SK-N-SH (cell line): ENCODE results near the gene C17orf113. TPM values are rescaled to one million over a fixed set of nuclear protein-coding genes. Genes with fewer than 3 reads are reported as not detected.

Source experiments
- CTCF ChIA-PET: fragments of 300-600, 350-600 bp; formaldehyde crosslinking; extraction: SDS; loops from one replicate; lab custom pipeline; 2021; lab: Yijun Ruan, JAX
- POLR2A ChIA-PET: fragments of 350-600 bp; sonication (Branson Sonifier 250); formaldehyde crosslinking; extraction: SDS; loops from one replicate; lab custom pipeline; 2020; ENCODE audit warnings: antibody characterized with exemption, inconsistent platforms; lab: Yijun Ruan, JAX
- DNase-seq: peaks from one replicate; pipeline ENCODE4 v3.0.0; 2012
- H2AFZ ChIP-seq: fragments of 200-600 bp; sonication (generic); 2 replicates; pipeline ENCODE4 v1.8.1; 2016; ENCODE audit warnings: antibody characterized with exemption, mild to moderate bottlenecking, low read depth
- H3F3A ChIP-seq: fragments of 200-600 bp; sonication (generic); replicated peaks from 2 replicates; pipeline ENCODE3; 2016; ENCODE audit warnings: antibody characterized with exemption, mild to moderate bottlenecking; ENCODE audit not compliant: insufficient read depth
- H3K27ac ChIP-seq, 2 experiments: fragments of 200-500 bp in 1 of 2; fragments of 200-600 bp in 1 of 2; sonication (Bioruptor generic) in 1 of 2; sonication (generic), shearing (Covaris generic) in 1 of 2; 2 replicates each; pipeline versions ENCODE4 v1.5.1 to v1.6.1; 2014 to 2016; ENCODE audit warnings: low read depth in 2 of 2, inconsistent platforms in 1 of 2, low read length in 1 of 2, mild to moderate bottlenecking in 1 of 2, mixed read lengths in 1 of 2
- H3K27me3 ChIP-seq: fragments of 200-600 bp; sonication (generic), shearing (Covaris generic); 2 replicates; pipeline ENCODE4 v1.6.1; 2016; ENCODE audit warnings: mixed run types; ENCODE audit not compliant: insufficient read depth
- H3K36me3 ChIP-seq, 2 experiments: fragments of 200-500 bp in 1 of 2; fragments of 200-600 bp in 1 of 2; sonication (Bioruptor generic) in 1 of 2; sonication (generic) in 1 of 2; replicated peaks in 1 of 2; 2 replicates each; pipeline versions ENCODE3 to v1.5.1; 2014 to 2016; ENCODE audit warnings: low read length in 1 of 2, mild to moderate bottlenecking in 1 of 2; ENCODE audit not compliant: insufficient read depth in 2 of 2, control insufficient read depth in 1 of 2
- H3K4me1 ChIP-seq, 2 experiments: fragments of 200-500 bp in 1 of 2; fragments of 200-600 bp in 1 of 2; sonication (Bioruptor generic) in 1 of 2; sonication (generic), shearing (Covaris generic) in 1 of 2; 2 replicates each; pipeline versions ENCODE4 v1.5.1 to v1.6.1; 2014 to 2016; ENCODE audit warnings: low read depth in 1 of 2, low read length in 1 of 2, mixed run types in 1 of 2; ENCODE audit not compliant: insufficient read depth in 2 of 2, control insufficient read depth in 1 of 2
- H3K4me2 ChIP-seq: fragments of 200-600 bp; sonication (generic), shearing (Covaris generic); 2 replicates; pipeline ENCODE4 v1.6.1; 2017; ENCODE audit warnings: mixed run types
- H3K4me3 ChIP-seq, 2 experiments: fragments of 200-500 bp in 1 of 2; fragments of 200-600 bp in 1 of 2; sonication (Bioruptor generic) in 1 of 2; sonication (generic), shearing (Covaris generic) in 1 of 2; 2 replicates each; pipeline versions ENCODE4 v1.5.1 to v1.8.1; 2014 to 2016; ENCODE audit warnings: low read depth in 2 of 2, inconsistent platforms in 1 of 2, low read length in 1 of 2, mild to moderate bottlenecking in 1 of 2, mixed read lengths in 1 of 2, moderate library complexity in 1 of 2
- H3K79me2 ChIP-seq: fragments of 200-600 bp; sonication (generic); 2 replicates; pipeline ENCODE4 v1.8.1; 2017; ENCODE audit warnings: mild to moderate bottlenecking; ENCODE audit not compliant: insufficient read depth
- H3K9ac ChIP-seq: fragments of 200-600 bp; sonication (generic); 2 replicates; pipeline ENCODE4 v1.6.1; 2017; ENCODE audit warnings: mixed run types
- H3K9me2 ChIP-seq: fragments of 200-600 bp; sonication (generic); 2 replicates; pipeline ENCODE4 v1.6.1; 2017; ENCODE audit warnings: mixed run types
- H3K9me3 ChIP-seq: fragments of 200-600 bp; sonication (generic); 2 replicates; pipeline ENCODE4 v1.6.1; 2017; ENCODE audit warnings: mixed run types, mild to moderate bottlenecking, moderate library complexity
- H4K20me1 ChIP-seq: fragments of 200-600 bp; sonication (generic); 2 replicates; pipeline ENCODE4 v1.6.1; 2017; ENCODE audit warnings: mild to moderate bottlenecking, mixed run types; ENCODE audit not compliant: insufficient read depth
- EP300 ChIP-seq, 2 experiments: IDR thresholded peaks; 2 replicates each; pipeline versions ENCODE4 v1.4.0 to v1.6.1; 2012; ENCODE audit warnings: borderline replicate concordance in 1 of 2, low read depth in 1 of 2, low read length in 1 of 2
- EZH2phosphoT487 ChIP-seq: fragments of 200-600 bp; sonication (generic); IDR thresholded peaks from 2 replicates; pipeline ENCODE4 v1.6.1; 2017; ENCODE audit warnings: low read depth, mixed run types, mild to moderate bottlenecking, antibody characterized with exemption, moderate library complexity, borderline replicate concordance
- FOSL2 ChIP-seq: IDR thresholded peaks from 2 replicates; pipeline ENCODE4 v1.4.0; 2012; ENCODE audit warnings: low read depth, mild to moderate bottlenecking, moderate library complexity, borderline replicate concordance
- NFIC ChIP-seq: IDR thresholded peaks from 2 replicates; pipeline ENCODE4 v1.4.0; 2012; ENCODE audit warnings: borderline replicate concordance
- NRF1 ChIP-seq: IDR thresholded peaks from 2 replicates; pipeline ENCODE4 v1.6.1; 2012; ENCODE audit warnings: low read depth, mild to moderate bottlenecking, low read length
- POLR2AphosphoS5 ChIP-seq: IDR thresholded peaks from 2 replicates; pipeline ENCODE4 v1.6.1; 2012; ENCODE audit warnings: low read depth, low read length
- SIN3A ChIP-seq: IDR thresholded peaks from 2 replicates; pipeline ENCODE4 v1.6.1; 2012; ENCODE audit warnings: low read depth, mild to moderate bottlenecking, low read length, moderate library complexity, borderline replicate concordance
- TAF1 ChIP-seq: IDR thresholded peaks from 2 replicates; pipeline ENCODE4 v1.6.1; 2012; ENCODE audit warnings: low read depth, mild to moderate bottlenecking, low read length, moderate library complexity, borderline replicate concordance
- TEAD4 ChIP-seq: IDR thresholded peaks from 2 replicates; pipeline ENCODE4 v1.4.0; 2012; ENCODE audit warnings: mild to moderate bottlenecking, borderline replicate concordance; ENCODE audit not compliant: insufficient read depth
- YY1 ChIP-seq: IDR thresholded peaks from 2 replicates; pipeline ENCODE4 v1.4.0; 2012; ENCODE audit warnings: low read depth, mild to moderate bottlenecking
- WGBS: methylation state at CpG from one replicate; pipeline ENCODE4 v1.1.6; 2017; ENCODE audit warnings: low lambda C conversion rate; 5-methylcytosine and 5-hydroxymethylcytosine counted together
- polyA plus RNA-seq, 3 experiments: library from polyadenylated mRNA; depleted of rRNA; stranded (reverse); fragments of >200 nt; gene quantifications; 2 replicates each; pipeline ENCODE4 v1.2.3, GENCODE V29; 2012
- TF ChIP-seq, protein P1 (sequence below): fragments of 150-350 bp; IDR thresholded peaks from 2 replicates; pipeline ENCODE4 v1.6.1; 2016; ENCODE audit warnings: mild to moderate bottlenecking, low read depth, low read length
- TF ChIP-seq, protein P2 (sequence below): IDR thresholded peaks from 2 replicates; pipeline ENCODE4 v1.6.1; 2012; ENCODE audit warnings: mild to moderate bottlenecking, low read depth, low read length, moderate library complexity

C17orf113 gene
- polyA plus RNA-seq, 1 of the 3 experiments (the other 2 are of a cell fraction), result 0.44 TPM

DNA sequence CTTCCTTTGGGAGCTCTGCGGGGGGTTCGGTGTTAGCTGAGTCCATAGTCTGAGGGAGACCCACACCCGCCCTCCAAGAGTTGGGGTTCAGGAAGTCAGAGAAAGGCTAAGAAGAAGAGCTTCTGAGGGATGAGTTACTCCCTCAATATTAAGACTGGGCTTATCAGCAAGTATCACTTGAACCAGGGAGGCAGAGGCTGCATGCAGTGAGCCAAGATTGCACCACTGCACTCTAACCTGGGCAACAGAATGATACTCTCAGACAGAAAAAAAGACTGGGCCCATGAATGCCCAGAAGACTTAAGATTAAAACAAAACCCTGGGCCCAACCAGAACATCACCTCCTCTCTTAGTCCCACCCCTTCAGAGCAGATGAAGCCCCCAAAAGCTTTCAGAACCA is 24.5 kb downstream of the C17orf113 start:
- Histone ChIP-seq H4K20me1 (no peaks in the 10 kb centered on the region), H3K9me2 (no peaks in the 10 kb centered on the region), H3K27me3 (no peaks in the 10 kb centered on the region), H3K4me2 (no peak overlapping the region), H2AFZ (no peak overlapping the region), H3K4me3 (no peak overlapping the region), H3K79me2 (peaks cover 12% of the 10 kb centered on the region), H3K27ac (no peak overlapping the region), H3K36me3 (peaks cover 18 to 24% of the 10 kb centered on the region in 2 experiments), H3F3A (peaks cover 27% of the 10 kb centered on the region), H3K9me3 (no peaks in the 10 kb centered on the region), H3K9ac (no peak overlapping the region), H3K4me1 (peaks cover 7 to 10% of the 10 kb centered on the region in 2 experiments; a peak in 2 of 4 replicates)
- WGBS, result 87% methylated on average over 3 of the region's 3 CpGs
- TF ChIP-seq TEAD4, result no peak
- ChIA-PET CTCF (interaction anchor here (0.6 to 17.3 kb wide), 17 partner anchors 8 to 296 kb away, joined by 3 to 496 read pairs (median 6); partner anchors contain the start of genes DHX58, HSPB9, KAT2A and ZNF385C), POLR2A (interaction anchor here (0.7 kb wide), 1 partner anchor 9 kb away, joined by 5 read pairs; the partner anchor contains the start of gene DNAJC7)
- DNase-seq, result no peak

DNA sequence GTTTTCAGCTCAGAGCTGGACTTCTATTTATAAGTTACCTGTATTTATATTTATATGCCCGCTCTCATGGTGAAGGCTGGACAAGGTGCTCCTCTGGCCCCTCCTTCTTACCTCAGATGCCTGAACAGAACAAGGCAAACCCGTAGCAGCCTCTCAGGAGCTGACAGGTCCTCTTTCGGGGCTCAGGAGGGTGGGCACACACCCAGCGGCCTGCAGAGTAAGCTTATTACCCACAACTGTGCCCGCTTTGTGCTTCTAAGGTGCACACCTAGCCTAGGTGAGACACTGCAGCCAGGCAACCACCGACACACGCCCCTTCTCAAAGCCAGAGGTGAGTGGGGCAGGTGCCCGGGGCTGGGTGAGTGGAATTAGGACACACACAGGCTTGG is 25.2 kb downstream of the C17orf113 start:
- WGBS, result 64% methylated on average over 8 of the region's 8 CpGs

DNA sequence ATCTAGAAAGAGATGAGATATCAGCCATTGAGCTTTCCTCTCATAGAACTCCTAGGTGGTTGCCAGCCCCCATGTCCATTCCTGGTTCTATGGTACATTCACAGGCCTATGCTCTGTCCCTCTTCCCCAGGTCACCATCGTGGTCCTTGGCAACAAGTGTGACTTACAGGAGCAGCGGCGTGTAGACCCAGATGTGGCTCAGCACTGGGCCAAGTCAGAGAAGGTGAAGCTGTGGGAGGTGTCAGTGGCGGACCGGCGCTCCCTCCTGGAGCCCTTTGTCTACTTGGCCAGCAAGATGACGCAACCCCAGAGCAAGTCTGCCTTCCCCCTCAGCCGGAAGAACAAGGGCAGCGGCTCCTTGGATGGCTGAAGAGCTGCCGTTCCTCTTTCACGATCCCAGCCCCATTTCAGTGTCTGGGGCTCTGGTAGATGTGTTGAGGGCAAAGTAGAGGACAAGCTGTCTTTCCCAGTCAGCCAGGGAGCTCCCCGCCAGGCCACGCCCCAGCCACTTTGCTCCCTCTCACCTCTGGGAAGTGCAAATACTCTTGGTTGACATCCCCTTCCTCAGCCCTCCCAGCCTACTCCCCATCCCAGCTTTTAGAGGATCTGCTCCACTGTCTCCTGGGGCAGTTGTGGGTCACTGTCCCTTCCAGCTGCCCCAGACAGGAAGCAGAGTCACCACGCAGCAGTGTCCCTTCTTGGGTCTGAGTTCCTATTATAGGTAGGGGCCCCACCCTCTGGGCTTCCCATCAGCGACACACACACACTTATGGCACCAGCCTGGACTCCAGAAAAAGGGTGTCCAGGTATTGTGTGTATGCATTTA is 26.7 kb downstream of the C17orf113 start:
- Histone ChIP-seq H3K9ac (no peak overlapping the region; the same call in 1 of the 2 replicates), H3K9me3 (no peaks in the 10 kb centered on the region), H4K20me1 (no peaks in the 10 kb centered on the region), H3K36me3 (peaks cover 18 to 24% of the 10 kb centered on the region in 2 experiments), H3K27ac (peak overlapping the region in 1 of 2 experiments; percentile 52; a peak in 1 of 4 replicates), H3K4me3 (no peak overlapping the region), H3K9me2 (no peaks in the 10 kb centered on the region), H2AFZ (no peak overlapping the region), H3K27me3 (no peaks in the 10 kb centered on the region), H3K4me2 (no peak overlapping the region), H3K4me1 (peaks cover 7 to 14% of the 10 kb centered on the region in 2 experiments; a peak in 2 of 4 replicates), H3F3A (peaks cover 31% of the 10 kb centered on the region), H3K79me2 (peaks cover 25% of the 10 kb centered on the region)
- DNase-seq, result no peak
- ChIA-PET CTCF (interaction anchor here (0.7 to 17.3 kb wide), 22 partner anchors 8 to 286 kb away, joined by 3 to 496 read pairs (median 4); partner anchors contain the start of genes C17orf113, DHX58, HSPB9 and KAT2A), POLR2A (no interaction called here)
- WGBS, result 90% methylated on average over 12 of the region's 15 CpGs
- TF ChIP-seq, protein P1, sequence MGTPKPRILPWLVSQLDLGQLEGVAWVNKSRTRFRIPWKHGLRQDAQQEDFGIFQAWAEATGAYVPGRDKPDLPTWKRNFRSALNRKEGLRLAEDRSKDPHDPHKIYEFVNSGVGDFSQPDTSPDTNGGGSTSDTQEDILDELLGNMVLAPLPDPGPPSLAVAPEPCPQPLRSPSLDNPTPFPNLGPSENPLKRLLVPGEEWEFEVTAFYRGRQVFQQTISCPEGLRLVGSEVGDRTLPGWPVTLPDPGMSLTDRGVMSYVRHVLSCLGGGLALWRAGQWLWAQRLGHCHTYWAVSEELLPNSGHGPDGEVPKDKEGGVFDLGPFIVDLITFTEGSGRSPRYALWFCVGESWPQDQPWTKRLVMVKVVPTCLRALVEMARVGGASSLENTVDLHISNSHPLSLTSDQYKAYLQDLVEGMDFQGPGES, result no peak
- no peak for TF ChIP-seq EZH2phosphoT487
- TF ChIP-seq TAF1, result no peak
- TF ChIP-seq, protein P2, sequence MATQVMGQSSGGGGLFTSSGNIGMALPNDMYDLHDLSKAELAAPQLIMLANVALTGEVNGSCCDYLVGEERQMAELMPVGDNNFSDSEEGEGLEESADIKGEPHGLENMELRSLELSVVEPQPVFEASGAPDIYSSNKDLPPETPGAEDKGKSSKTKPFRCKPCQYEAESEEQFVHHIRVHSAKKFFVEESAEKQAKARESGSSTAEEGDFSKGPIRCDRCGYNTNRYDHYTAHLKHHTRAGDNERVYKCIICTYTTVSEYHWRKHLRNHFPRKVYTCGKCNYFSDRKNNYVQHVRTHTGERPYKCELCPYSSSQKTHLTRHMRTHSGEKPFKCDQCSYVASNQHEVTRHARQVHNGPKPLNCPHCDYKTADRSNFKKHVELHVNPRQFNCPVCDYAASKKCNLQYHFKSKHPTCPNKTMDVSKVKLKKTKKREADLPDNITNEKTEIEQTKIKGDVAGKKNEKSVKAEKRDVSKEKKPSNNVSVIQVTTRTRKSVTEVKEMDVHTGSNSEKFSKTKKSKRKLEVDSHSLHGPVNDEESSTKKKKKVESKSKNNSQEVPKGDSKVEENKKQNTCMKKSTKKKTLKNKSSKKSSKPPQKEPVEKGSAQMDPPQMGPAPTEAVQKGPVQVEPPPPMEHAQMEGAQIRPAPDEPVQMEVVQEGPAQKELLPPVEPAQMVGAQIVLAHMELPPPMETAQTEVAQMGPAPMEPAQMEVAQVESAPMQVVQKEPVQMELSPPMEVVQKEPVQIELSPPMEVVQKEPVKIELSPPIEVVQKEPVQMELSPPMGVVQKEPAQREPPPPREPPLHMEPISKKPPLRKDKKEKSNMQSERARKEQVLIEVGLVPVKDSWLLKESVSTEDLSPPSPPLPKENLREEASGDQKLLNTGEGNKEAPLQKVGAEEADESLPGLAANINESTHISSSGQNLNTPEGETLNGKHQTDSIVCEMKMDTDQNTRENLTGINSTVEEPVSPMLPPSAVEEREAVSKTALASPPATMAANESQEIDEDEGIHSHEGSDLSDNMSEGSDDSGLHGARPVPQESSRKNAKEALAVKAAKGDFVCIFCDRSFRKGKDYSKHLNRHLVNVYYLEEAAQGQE, result no peak
- no peak for TF ChIP-seq FOSL2
- no peak for TF ChIP-seq EP300 (IDR thresholded peaks at IDR 0.05; ENCODE audit: borderline replicate concordance in 1 of 2, low read depth in 1 of 2, low read length in 1 of 2)
- TF ChIP-seq YY1, result no peak

More for the DNA sequence above, 25.2 kb downstream of the C17orf113 start:
- Histone ChIP-seq H3K4me1 (peaks cover 7 to 11% of the 10 kb centered on the region in 2 experiments; a peak in 2 of 4 replicates), H3K9me3 (no peaks in the 10 kb centered on the region), H3F3A (peaks cover 27% of the 10 kb centered on the region), H2AFZ (no peak overlapping the region), H3K27ac (peak overlapping the region; percentile 29 to 52), H3K79me2 (peaks cover 19% of the 10 kb centered on the region), H3K4me2 (peak overlapping the region; percentile 41; the same call in 1 of the 2 replicates), H3K4me3 (peak overlapping the region in 1 of 2 experiments; percentile 18; a peak in 1 of 4 replicates), H3K27me3 (no peaks in the 10 kb centered on the region), H3K9ac (no peak overlapping the region), H4K20me1 (no peaks in the 10 kb centered on the region), H3K9me2 (no peaks in the 10 kb centered on the region), H3K36me3 (peaks cover 18 to 24% of the 10 kb centered on the region in 2 experiments)
- no peak for TF ChIP-seq SIN3A
- TF ChIP-seq NFIC, result no peak
- TF ChIP-seq, protein P1, result no peak
- TF ChIP-seq POLR2AphosphoS5, result no peak
- no peak for TF ChIP-seq YY1
- TF ChIP-seq NRF1, result no peak
- POLR2A ChIA-PET, result no interaction called here
- CTCF ChIA-PET, result interaction anchor here (0.6 to 17.3 kb wide), 26 partner anchors 9 to 357 kb away, joined by 3 to 496 read pairs (median 6); partner anchors contain the start of genes C17orf113, DHX58, HSPB9 and KAT2A
- no peak for DNase-seq
